SK-N-SH (cell line): Measurements from ENCODE around the gene ZSCAN21. TPM values are rescaled to one million over a fixed set of nuclear protein-coding genes. Genes with fewer than 3 reads are reported as not detected.

Experiments
- CTCF ChIA-PET: fragments of 300-600, 350-600 bp; formaldehyde crosslinking; extraction: SDS; loops from one replicate; lab custom pipeline; 2021; lab: Yijun Ruan, JAX
- POLR2A ChIA-PET: fragments of 350-600 bp; sonication (Branson Sonifier 250); formaldehyde crosslinking; extraction: SDS; loops from one replicate; lab custom pipeline; 2020; ENCODE audit warnings: antibody characterized with exemption, inconsistent platforms; lab: Yijun Ruan, JAX
- DNase-seq: peaks from one replicate; pipeline ENCODE4 v3.0.0; 2012
- H2AFZ ChIP-seq: fragments of 200-600 bp; sonication (generic); 2 replicates; pipeline ENCODE4 v1.8.1; 2016; ENCODE audit warnings: antibody characterized with exemption, mild to moderate bottlenecking, low read depth
- H3F3A ChIP-seq: fragments of 200-600 bp; sonication (generic); replicated peaks from 2 replicates; pipeline ENCODE3; 2016; ENCODE audit warnings: antibody characterized with exemption, mild to moderate bottlenecking; ENCODE audit not compliant: insufficient read depth
- H3K27ac ChIP-seq, 2 experiments: fragments of 200-500 bp in 1 of 2; fragments of 200-600 bp in 1 of 2; sonication (Bioruptor generic) in 1 of 2; sonication (generic), shearing (Covaris generic) in 1 of 2; 2 replicates each; pipeline versions ENCODE4 v1.5.1 to v1.6.1; 2014 to 2016; ENCODE audit warnings: low read depth in 2 of 2, inconsistent platforms in 1 of 2, low read length in 1 of 2, mild to moderate bottlenecking in 1 of 2, mixed read lengths in 1 of 2
- H3K27me3 ChIP-seq: fragments of 200-600 bp; sonication (generic), shearing (Covaris generic); 2 replicates; pipeline ENCODE4 v1.6.1; 2016; ENCODE audit warnings: mixed run types; ENCODE audit not compliant: insufficient read depth
- H3K36me3 ChIP-seq, 2 experiments: fragments of 200-500 bp in 1 of 2; fragments of 200-600 bp in 1 of 2; sonication (Bioruptor generic) in 1 of 2; sonication (generic) in 1 of 2; replicated peaks in 1 of 2; 2 replicates each; pipeline versions ENCODE3 to v1.5.1; 2014 to 2016; ENCODE audit warnings: low read length in 1 of 2, mild to moderate bottlenecking in 1 of 2; ENCODE audit not compliant: insufficient read depth in 2 of 2, control insufficient read depth in 1 of 2
- H3K4me1 ChIP-seq, 2 experiments: fragments of 200-500 bp in 1 of 2; fragments of 200-600 bp in 1 of 2; sonication (Bioruptor generic) in 1 of 2; sonication (generic), shearing (Covaris generic) in 1 of 2; 2 replicates each; pipeline versions ENCODE4 v1.5.1 to v1.6.1; 2014 to 2016; ENCODE audit warnings: low read depth in 1 of 2, low read length in 1 of 2, mixed run types in 1 of 2; ENCODE audit not compliant: insufficient read depth in 2 of 2, control insufficient read depth in 1 of 2
- H3K4me2 ChIP-seq: fragments of 200-600 bp; sonication (generic), shearing (Covaris generic); 2 replicates; pipeline ENCODE4 v1.6.1; 2017; ENCODE audit warnings: mixed run types
- H3K4me3 ChIP-seq, 2 experiments: fragments of 200-500 bp in 1 of 2; fragments of 200-600 bp in 1 of 2; sonication (Bioruptor generic) in 1 of 2; sonication (generic), shearing (Covaris generic) in 1 of 2; 2 replicates each; pipeline versions ENCODE4 v1.5.1 to v1.8.1; 2014 to 2016; ENCODE audit warnings: low read depth in 2 of 2, inconsistent platforms in 1 of 2, low read length in 1 of 2, mild to moderate bottlenecking in 1 of 2, mixed read lengths in 1 of 2, moderate library complexity in 1 of 2
- H3K79me2 ChIP-seq: fragments of 200-600 bp; sonication (generic); 2 replicates; pipeline ENCODE4 v1.8.1; 2017; ENCODE audit warnings: mild to moderate bottlenecking; ENCODE audit not compliant: insufficient read depth
- H3K9ac ChIP-seq: fragments of 200-600 bp; sonication (generic); 2 replicates; pipeline ENCODE4 v1.6.1; 2017; ENCODE audit warnings: mixed run types
- H3K9me2 ChIP-seq: fragments of 200-600 bp; sonication (generic); 2 replicates; pipeline ENCODE4 v1.6.1; 2017; ENCODE audit warnings: mixed run types
- H3K9me3 ChIP-seq: fragments of 200-600 bp; sonication (generic); 2 replicates; pipeline ENCODE4 v1.6.1; 2017; ENCODE audit warnings: mixed run types, mild to moderate bottlenecking, moderate library complexity
- H4K20me1 ChIP-seq: fragments of 200-600 bp; sonication (generic); 2 replicates; pipeline ENCODE4 v1.6.1; 2017; ENCODE audit warnings: mild to moderate bottlenecking, mixed run types; ENCODE audit not compliant: insufficient read depth
- CHD2 ChIP-seq: fragments of 150-350 bp; IDR thresholded peaks from 2 replicates; pipeline ENCODE4 v1.6.1; 2018; ENCODE audit warnings: low read length; ENCODE audit not compliant: partially characterized antibody
- CTCF ChIP-seq: fragments of 200-600 bp; sonication (generic); IDR thresholded peaks from 2 replicates; pipeline ENCODE4 v1.6.1; 2017; ENCODE audit warnings: antibody characterized with exemption, mild to moderate bottlenecking, moderate library complexity
- ELF1 ChIP-seq: IDR thresholded peaks from 2 replicates; pipeline ENCODE4 v1.4.0; 2012
- FOSL2 ChIP-seq: IDR thresholded peaks from 2 replicates; pipeline ENCODE4 v1.4.0; 2012; ENCODE audit warnings: low read depth, mild to moderate bottlenecking, moderate library complexity, borderline replicate concordance
- FOXM1 ChIP-seq: IDR thresholded peaks from 2 replicates; pipeline ENCODE4 v1.4.0; 2012; ENCODE audit warnings: low read depth, mild to moderate bottlenecking
- GABPA ChIP-seq: IDR thresholded peaks from 2 replicates; pipeline ENCODE4 v1.4.0; 2012; ENCODE audit warnings: low read depth, mild to moderate bottlenecking
- GATA2 ChIP-seq: sonication (generic); formaldehyde crosslinking; IDR thresholded peaks from 2 replicates; pipeline ENCODE4 v1.5.0; 2020; ENCODE audit warnings: mild to moderate bottlenecking, missing genetic modification reagents
- JUND ChIP-seq: IDR thresholded peaks from 2 replicates; pipeline ENCODE4 v1.4.0; 2012
- MXI1 ChIP-seq: IDR thresholded peaks from 2 replicates; pipeline ENCODE4 v1.6.1; 2012; ENCODE audit warnings: mild to moderate bottlenecking, low read depth, low read length, improper control_type of control experiment
- NFIC ChIP-seq: IDR thresholded peaks from 2 replicates; pipeline ENCODE4 v1.4.0; 2012; ENCODE audit warnings: borderline replicate concordance
- RAD21 ChIP-seq: IDR thresholded peaks from 2 replicates; pipeline ENCODE4 v1.6.1; 2012; ENCODE audit warnings: mild to moderate bottlenecking, low read length
- RCOR1 ChIP-seq: fragments of 150-350 bp; IDR thresholded peaks from 2 replicates; pipeline ENCODE4 v1.6.1; 2017; ENCODE audit warnings: antibody characterized with exemption, low read length
- YY1 ChIP-seq: IDR thresholded peaks from 2 replicates; pipeline ENCODE4 v1.4.0; 2012; ENCODE audit warnings: low read depth, mild to moderate bottlenecking
- WGBS: methylation state at CpG from one replicate; pipeline ENCODE4 v1.1.6; 2017; ENCODE audit warnings: low lambda C conversion rate; 5-methylcytosine and 5-hydroxymethylcytosine counted together
- polyA plus RNA-seq, 3 experiments: library from polyadenylated mRNA; depleted of rRNA; stranded (reverse); fragments of >200 nt; gene quantifications; 2 replicates each; pipeline ENCODE4 v1.2.3, GENCODE V29; 2012
- TF ChIP-seq, protein P1 (sequence below): IDR thresholded peaks from 2 replicates; pipeline ENCODE4; 2012

The ZSCAN21 gene
- polyA plus RNA-seq, 1 of the 3 experiments (the other 2 are of a cell fraction) = 17.5 TPM

DNA sequence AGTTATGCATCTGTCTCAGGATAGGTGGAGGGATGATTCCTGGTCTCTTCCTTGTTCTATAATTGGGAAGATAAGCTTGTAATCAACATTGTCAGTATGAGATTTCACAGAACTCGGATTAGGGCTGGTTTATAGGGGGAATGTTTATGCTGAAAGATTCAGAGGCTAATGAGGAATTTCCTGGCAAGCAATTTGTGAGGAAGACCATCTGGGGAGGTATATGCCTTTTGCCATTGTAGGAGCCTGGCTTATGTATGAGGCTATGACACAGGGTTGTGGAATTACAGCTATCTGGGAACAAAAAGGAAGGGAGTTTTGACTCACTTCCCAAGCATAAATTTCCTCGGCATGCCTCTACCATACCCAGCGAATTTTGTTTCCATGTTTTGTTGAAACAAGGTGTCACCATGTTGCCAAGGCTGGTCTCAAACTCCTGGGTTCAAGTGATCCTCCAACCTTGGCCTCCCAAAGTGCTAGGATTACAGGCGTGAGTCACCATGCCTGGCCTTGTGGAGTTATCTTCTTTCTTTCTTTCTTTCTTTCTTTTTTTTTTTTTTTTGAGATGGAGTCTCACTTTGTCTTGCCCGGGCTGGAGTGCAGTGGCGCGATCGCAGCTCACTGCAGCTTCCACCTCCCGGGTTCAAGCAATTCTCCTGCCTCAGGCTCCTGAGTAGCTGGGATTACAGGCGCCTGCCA, 37.6 kb downstream of the ZSCAN21 start (continued):
- TF ChIP-seq GABPA (peak; percentile 69), CTCF (0 out of 2 replicates have a peak, but pooled peaks have one; percentile 1), NFIC (peak; percentile 93), JUND (peak; percentile 97)
- TF ChIP-seq, protein P1, sequence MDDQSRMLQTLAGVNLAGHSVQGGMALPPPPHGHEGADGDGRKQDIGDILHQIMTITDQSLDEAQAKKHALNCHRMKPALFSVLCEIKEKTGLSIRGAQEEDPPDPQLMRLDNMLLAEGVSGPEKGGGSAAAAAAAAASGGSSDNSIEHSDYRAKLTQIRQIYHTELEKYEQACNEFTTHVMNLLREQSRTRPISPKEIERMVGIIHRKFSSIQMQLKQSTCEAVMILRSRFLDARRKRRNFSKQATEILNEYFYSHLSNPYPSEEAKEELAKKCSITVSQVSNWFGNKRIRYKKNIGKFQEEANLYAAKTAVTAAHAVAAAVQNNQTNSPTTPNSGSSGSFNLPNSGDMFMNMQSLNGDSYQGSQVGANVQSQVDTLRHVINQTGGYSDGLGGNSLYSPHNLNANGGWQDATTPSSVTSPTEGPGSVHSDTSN = peak; percentile 96

DNA sequence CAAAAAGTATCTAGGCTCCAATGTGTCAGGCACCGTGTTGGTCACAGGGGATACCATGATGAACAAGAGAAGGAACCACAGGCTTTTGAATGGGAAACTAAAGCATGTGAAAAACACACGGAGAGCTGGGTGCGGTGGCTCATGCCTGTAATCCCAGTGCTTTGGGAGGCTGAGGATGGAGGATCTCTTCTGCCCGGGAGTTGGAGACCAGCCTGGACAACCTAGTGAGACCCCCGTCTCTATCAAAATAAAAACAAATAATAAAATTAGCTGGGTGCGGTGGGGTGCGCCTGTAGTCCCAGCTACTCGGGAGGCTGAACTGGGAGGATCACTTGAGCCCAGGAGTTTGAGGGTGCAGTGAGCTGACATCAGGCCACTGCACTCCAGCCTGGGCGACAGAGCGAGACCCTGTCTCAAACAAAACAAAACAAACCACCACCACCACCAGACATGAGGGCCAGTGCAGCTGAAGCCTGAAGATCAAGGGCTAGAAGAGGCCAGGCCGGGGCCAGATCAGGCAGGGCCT, 38.6 kb downstream of the ZSCAN21 start:
- H3K9me2 ChIP-seq = no peaks in the 10 kb centered on the region
- ChIA-PET CTCF (interaction anchor here (0.8 to 1.0 kb wide), 3 partner anchors 45 to 159 kb away, joined by 3 to 4 read pairs (median 3); partner anchors contain the start of gene GJC3), POLR2A (interaction anchor here (0.7 to 7.5 kb wide), 4 partner anchors 13 to 342 kb away, joined by 3 to 98 read pairs (median 3); partner anchors contain the start of genes AP4M1, MCM7 and MEPCE)
- peak overlapping the region; percentile 84 to 98 for H3K27ac ChIP-seq
- H3K4me3 ChIP-seq = peak overlapping the region; percentile 71 to 87
- no peak for DNase-seq
- H3K9me3 ChIP-seq = no peaks in the 10 kb centered on the region
- H2AFZ ChIP-seq = peak overlapping the region; percentile 64; the same call in 1 of the 2 replicates
- peak overlapping the region; percentile 93 for H3K4me2 ChIP-seq
- H4K20me1 ChIP-seq = no peaks in the 10 kb centered on the region
- H3K9ac ChIP-seq = peak overlapping the region; percentile 87
- peaks cover 47% of the 10 kb centered on the region for H3K79me2 ChIP-seq
- H3F3A ChIP-seq = peaks cover 66% of the 10 kb centered on the region
- no peak for TF ChIP-seq CTCF
- TF ChIP-seq CHD2 = no peak
- TF ChIP-seq GATA2 (CRISPR knock-in tag) = no peak
- no peak for TF ChIP-seq MXI1
- no peak for TF ChIP-seq NFIC
- no peak for TF ChIP-seq YY1
- TF ChIP-seq RCOR1 = no peak
- no peak for TF ChIP-seq JUND
- TF ChIP-seq FOXM1 = no peak
- TF ChIP-seq, protein P1 = no peak
- no peak for TF ChIP-seq FOSL2
- TF ChIP-seq RAD21 = no peak
- no peak for TF ChIP-seq ELF1
- H3K36me3 ChIP-seq = peaks cover 27 to 30% of the 10 kb centered on the region in 2 experiments
- peaks cover 18 to 33% of the 10 kb centered on the region in 2 experiments; a peak in 3 of 4 replicates for H3K4me1 ChIP-seq
- H3K27me3 ChIP-seq = no peaks in the 10 kb centered on the region
- WGBS = 93% methylated on average over 11 of the region's 11 CpGs
